NCI-H1417 treated with DMSO at 0.1 percent for 48 hours (cell line): ENCODE results near the gene H19.

Source experiments
- DNase-seq: peaks from one replicate; lab custom pipeline; 2025; lab: John Stamatoyannopoulos, UW

Gene H19

DNA sequence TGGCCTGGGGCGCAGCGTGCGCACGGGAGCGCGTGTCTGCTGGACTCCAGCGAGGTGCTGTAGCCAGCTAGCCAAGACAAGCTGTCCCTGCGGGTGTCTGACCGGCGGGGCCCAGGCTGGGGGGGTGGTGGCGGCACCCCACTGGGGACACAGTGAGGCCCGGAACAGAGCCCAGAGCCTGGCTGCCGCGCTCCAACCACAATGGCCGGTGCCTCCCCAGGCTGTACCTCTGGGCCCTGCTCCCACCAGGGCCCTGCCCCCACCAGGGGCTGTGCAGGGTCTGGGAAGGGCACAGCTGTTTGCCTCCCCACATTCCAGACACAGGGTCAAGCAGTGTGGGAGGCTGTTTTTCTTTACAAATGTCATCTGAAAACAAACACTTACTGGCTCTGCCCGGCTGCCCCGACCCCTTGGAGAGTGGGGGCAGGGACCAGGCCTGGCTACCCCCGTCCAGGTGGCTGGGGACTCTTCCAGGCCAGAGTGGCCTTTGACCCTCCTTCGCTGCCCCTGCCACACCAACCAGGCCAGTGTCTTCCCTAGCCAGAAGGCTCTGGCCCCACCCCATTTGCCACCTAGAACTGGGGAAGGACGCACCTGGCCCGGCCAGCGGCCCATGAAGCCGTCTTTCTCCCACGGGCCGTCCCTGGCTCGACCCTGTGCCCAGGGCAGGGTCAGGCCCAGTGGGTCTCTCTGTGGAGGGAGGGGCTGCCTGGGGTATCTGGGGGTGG, 14.6 kb downstream of the H19 start:
- no peak for DNase-seq

DNA sequence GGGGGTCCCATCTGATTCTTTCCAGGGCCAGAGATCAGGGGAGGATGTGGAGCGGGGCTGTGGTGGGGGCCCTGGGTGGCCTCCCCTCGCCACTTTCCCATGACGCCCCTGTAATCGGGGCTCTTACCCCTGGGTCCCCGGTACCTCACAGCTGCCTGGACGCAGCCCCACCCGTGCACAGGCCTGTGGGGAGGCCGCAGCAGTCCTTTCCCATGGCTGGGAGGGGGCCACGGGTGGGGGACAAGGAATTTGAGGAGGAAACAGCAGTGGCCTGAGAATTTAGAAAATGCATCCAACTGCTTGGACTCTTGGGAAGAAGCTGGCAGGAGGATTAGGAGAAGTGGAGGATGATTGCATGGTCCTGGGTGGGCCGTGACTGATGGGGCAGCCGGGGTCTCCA, 18.0 kb downstream of the H19 start:
- DNase-seq = no peak

DNA sequence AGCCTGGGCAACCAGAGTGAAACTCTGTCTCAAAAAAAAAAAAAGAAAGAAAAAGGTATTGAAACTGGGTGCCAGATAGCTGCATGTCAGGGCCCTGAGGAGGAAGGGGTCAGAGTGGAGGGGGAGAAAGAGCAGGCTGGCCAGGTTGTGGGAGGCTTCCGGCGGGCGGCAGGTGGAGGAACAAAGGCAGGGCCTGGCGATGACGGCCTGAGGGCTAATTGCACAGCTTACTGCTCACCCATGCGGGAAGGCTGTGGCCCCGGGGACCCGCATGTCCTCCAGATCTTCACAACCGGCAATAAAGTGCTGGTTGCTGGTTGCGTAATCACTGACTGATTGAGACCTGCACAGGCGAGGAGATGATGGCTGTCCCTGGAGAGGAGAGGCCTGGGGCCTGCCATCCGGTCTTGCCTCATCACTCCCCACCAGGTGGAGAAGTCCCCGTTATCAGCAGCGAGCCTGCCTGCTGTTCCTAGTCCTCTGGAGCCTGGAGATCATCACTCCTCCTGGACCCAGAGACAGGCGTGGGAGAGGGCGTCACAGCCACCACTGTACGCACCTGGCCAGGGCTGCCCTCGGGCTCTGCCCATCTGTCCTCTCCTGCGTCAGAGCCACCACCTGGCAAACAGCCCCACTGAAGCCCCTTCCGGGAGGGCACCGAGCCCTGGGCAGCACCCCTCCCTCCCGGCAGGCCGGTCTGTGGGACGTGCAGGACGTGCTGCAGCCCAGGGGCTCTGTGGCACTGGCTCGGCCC, 18.7 kb downstream of the H19 start:
- DNase-seq = no peak

DNA sequence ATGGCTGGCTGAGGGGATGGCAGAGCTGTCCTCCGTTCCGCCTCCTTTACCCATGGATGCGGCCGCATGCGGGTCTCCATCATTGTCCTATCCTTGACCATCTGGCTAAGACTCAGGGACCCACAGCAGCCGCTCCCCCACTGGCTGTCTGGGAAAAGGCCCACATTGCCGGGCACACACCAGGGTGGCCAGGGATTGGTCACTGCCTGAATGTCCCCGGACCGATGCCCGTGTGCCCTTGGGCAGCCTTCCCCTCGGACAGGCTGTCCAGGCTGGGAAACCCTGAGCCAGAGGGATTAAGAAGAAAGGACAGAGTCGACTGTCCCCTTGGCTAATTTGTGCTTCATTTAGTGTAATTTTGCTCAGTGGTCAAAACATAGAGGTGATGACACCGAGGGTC, 22.5 kb downstream of the H19 start:
- DNase-seq = no peak

DNA sequence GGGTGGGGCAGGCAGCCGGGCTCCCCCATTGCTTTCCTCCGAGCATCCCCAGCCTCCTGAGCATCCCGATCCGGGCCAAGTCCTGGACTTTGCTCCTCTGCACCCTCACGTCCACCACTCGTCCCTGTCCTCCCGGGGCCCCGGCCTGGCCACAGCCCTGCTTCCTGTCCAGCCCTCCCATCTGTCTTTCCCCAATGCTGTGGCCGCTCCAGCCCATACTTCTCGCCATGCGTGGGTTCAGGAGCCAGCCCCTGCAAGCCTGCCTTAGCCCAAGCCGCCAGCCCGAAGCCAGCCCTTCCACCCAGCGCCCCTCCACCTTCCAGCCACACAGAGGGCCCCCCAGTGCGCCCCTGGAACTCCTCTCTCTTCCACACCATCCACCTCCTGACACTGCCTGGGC, 26.7 kb downstream of the H19 start:
- no peak for DNase-seq

DNA sequence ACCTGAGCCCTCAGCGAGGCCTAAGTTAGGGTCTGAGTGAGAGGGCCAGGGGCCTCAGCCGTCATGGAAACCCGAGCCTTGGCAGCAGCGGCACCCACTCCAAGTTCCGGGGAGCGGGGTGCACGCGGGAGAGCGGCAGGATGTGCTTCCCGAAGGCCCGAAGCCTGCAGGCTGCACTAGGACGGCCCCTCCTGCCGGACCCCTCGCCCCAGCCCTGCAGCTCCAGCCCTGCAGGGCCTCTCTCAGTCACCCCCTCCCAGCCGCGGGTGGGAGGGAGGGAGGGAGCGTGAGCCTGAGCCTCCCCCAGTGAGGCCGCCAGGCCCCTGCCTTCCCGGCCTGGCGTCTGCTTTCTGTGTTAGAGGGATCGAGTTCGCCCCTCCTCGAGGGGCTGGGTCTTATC, 27.9 kb downstream of the H19 start:
- DNase-seq = no peak

DNA sequence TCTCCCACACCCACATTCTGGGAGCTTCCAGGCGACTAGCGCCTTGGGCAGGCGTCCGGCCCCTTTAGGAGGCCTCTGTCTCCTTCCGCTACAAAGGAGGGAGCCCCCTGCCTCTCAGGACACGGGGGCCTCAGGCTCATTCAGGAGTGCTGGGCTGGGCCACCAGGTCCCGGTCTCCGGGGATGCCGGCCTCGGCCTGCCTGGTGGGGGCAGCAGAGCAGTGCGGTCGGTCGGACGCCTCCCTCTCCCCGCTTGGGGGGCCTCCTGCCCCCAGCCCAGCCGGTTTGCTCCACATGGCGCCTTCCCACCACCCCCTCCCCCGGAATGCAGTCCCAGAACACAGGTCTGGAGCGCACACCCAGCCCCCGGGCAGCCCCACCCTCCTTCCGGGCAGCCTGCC, 28.6 kb downstream of the H19 start:
- DNase-seq = no peak

DNA sequence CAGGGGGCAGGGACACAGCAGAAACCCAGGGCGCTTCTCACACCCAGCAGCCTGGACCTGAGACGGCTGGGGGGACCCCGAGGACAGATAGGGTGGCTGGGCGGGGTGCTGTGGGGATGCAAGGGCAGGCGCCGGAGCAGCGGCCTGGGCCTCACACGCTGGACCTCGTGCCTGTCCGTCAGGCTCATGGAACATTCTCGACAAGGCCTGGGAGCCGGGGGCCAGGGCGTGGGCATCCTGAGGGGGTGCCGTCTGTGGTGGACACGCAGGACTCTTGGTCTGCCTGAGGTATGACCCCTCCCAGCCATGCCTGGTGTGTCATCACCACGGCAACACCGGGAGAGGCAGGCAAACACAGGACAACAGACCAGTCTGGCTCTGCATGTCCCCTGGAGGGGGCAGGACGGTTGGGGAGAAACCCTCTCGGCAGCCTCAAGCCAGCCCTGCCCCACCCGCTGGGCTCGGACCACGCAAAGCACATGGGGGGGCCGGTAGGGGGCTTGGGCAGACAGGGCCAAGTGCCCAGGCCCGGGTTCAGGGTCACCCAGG, 29.1 kb downstream of the H19 start:
- no peak for DNase-seq

DNA sequence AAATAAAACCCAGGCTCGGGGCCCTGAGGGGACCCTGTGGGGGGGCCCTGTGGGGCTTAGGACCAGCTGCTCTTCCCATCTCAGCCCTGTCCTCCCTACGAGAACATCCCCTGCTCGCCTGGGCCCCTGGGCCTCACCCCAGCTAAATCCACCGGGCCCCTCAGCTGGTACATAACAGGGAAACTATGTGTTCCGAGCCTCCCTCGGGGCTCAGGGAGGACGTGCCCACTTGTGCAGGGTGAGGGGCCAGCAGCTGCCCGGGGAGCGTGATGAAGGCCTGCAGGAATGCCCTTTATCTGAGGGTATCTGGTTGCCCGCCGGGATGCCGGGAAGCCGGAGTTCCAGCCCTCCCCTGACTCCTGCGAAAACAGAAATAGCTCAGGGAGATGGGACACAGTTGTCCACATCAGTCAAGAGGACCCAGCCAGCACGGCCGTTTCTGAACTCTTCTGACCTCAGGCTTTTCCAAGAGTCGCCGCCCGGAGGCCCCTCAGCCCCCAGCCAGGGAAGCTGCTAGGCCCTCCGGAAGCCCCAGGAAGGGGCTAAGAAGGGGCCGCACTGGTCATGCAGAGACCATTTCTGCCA, 29.9 kb downstream of the H19 start:
- DNase-seq = no peak

DNA sequence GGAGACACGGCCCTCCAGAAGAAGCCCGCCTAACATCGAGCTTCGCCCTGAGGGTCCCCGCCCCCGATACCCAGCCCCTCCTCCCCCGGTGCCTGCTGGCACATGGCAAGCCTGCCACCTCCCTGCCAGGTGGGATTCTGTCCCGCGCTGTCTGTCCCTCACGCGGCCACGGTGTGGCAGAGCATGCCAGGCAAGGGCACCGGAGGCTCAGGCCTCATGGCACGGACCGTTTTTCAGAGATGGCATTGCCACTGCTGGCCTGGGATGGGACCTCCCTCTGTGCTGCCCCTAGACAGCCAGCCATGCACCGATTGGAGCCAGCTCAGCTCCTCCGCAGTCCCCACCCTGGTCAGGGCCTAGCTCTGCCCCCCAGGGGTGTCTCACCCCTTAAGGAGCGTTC, 31.1 kb downstream of the H19 start:
- DNase-seq = no peak

DNA sequence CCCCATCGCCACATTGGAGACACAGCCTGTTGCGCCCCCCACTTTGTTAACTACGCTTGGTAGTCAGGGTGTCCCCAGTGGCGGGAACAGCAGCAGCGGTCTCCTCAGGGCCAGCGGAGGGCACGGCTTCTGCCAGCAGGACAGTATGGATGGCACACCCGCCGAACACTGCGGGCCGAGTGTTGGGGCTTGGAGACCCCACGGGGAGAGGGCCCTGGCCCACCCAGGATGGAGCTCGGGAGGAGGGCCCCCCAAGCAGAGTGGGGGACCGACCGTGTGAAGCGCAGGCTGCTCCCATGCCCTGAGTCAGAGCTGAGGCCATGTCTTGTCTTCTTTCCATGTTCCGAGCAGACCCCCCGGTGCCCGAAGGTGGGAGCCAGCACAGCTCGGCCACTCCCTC, 32.7 kb downstream of the H19 start:
- no peak for DNase-seq

DNA sequence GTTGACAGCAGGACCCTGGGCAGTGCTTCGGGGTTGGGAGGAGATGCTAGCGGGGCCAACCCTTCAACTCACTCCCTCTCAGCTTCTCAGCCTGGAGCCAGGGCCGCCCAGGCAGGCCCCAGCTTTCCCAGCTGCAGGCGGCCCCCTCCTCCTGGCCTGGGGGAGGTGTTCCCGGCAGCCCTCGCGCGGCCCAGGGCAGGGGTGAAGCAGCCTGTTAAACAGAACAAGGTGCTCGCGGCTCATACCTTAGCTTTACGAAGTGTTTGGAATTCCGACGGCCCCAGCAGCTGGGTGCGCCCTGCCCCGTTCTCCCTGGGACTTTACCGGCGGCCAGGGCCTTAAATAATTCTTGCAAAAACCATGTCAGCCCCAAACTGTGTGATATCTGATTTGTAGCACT, 33.3 kb downstream of the H19 start:
- no peak for DNase-seq

DNA sequence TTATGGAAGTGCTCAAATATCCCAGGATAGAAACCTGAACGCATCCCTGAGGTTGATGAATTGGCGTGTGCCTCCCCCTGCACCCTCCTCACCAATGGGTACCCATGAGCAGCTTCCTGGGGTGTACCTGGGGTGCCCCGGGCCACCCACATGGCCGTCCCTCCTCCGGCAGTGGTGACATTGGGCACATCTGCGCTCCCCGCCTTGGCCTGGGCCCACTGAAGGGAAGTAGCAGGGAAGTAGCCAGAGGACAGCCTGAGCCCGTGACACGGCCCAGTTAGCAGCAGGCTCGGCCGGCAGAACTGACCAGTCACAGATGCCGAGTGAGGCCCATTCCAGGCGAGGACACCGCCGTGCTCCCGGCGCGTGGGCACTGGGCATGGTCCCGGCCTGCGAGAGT, 33.8 kb downstream of the H19 start:
- no peak for DNase-seq

DNA sequence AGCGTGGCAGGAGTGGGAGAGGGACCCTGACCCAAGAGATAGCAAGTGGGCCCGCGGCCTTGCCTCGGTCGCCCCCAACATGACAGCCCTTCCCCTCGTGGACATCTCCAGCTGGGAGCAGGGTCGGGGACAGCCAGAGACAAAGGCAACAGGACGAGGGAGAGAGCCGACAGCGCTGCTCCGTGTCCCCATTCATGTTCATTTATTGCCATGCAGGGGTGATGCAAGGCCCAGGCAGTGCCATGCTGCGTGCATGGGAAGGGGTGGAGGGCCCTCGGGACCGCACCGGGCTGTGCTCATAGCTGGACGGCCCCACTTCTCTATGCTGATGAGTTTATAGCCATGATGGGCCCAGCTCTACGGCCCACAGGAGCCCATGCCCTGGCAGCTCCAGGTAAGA, 37.9 kb downstream of the H19 start:
- no peak for DNase-seq

DNA sequence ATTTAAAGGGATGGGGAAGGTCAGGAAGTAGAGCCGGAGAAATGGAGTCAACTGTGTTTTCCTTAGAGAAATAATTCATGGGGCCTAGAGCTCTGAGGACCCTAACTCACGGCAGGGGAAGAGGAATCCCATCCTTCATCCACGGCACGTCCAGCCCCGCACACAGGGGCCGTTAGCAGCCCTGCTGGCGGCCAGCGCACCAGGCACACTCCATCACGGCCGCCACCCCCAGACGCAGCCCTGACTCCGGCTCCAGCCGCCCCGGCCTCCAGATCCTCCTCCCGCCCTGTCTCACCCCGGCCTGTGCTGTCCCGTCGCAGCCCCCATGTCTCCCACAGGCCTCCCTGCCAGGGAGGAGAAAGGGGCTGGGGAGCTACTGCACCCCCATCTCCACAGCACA, 39.3 kb downstream of the H19 start:
- no peak for DNase-seq

DNA sequence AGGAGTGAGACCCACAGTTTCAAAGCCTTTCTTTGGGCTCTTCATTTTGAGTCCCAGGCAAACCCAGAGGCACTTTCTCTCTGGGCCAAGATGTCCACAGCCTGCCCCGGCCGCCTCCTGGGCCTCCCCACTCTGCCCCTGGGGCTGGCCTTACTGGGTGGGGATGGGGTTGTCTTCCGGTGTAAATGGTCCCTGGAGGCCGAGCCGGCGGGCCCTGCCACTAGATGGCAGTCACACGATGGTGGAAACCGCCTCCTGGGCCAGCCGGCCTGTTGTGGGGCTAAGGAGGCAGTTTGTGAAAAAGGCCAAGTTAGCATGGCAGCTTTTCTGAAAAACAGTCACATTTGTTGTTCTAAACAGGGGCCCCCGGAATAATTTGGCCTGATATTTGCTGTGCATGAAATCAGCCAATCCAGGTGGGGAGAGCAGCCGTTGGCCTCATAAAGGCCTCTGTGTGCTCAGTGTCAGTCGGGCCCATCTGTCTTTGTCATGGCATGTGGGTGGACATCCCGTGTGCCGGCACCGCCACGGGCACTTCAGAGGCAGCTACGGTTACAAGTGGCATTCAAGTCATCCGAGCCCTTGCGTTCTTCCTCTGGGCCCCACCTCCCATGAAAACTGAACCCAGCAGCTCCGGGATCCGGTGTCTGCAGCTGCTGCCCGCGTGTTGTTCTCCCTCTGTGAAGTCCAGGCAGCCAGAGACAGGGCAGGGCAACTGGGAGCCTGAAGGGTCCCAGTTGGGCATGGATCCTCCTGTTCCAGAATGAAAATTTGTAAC, 44.0 kb downstream of the H19 start:
- no peak for DNase-seq

DNA sequence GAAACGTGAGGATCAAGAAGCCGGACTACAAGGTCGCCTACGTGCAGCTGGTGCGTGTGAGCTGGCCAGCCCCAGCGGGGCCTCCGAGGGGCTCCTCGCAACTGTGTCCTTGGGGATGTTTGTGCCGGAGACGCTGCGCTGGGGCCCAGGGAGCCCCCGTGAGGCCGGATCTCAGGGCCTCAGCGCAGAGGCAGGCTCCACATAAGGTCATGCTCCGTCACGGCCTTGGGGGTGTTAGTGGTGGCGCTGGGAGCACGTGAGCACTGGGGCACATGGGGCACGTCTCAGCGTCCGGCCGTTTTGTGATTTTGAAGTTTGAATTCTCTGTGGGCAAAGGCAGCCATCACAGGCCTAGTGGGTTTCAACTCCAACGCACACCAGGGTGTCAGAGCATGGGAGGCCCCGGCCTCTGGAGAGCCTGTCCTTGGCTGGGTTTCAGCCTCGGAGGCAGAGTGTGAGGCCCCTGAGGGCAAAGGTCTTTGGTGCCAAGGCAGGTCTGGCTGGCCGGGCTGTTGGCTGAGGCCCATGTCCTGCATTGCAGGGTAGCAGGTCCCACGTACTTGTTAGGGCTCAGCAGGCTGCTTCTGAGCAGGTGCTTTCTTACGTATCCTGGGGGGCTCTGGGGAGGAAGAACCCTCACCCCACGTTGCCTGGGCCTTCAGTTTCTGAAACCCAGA, 44.7 kb downstream of the H19 start:
- DNase-seq = no peak

DNA sequence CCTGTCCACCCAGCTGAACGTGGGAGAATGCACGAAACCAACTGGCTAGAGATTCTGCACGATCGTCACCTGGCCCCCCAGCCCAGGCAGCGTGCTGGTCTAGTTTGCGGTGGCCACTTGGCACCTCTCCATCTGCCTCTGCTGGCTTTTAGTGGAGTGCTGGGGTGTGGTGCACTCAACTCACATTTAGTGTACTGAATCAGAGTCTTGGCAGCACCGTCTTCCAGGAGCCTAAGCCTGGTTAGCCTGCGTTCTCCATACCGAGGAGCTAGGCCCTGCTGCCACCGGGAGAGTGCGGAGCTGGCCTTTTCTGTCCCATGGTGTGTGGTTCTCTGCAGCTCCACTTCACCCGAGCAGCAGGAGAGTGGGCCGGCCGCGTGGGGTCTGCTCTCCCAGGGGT, 47.7 kb downstream of the H19 start:
- DNase-seq = no peak

DNA sequence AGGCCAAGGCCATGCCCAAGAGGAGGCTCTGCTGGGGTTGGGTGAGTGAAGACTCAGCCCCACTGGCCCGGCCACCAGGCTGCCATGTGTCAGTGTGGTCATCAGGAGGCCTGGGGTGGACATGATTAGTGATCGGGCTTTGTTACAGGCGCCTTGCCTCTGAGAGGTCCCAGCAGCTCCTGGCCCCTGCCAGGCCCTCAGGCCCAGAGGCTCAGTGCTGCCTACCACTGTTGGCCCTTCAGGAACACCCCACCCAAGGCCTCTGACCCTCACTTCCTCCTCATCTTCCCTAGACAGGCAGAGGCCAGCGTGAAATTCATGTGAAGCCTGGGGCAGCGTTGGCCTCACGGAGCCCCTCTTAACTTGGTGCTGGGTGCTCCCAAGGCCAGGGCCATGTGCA, 48.3 kb downstream of the H19 start:
- DNase-seq = no peak

DNA sequence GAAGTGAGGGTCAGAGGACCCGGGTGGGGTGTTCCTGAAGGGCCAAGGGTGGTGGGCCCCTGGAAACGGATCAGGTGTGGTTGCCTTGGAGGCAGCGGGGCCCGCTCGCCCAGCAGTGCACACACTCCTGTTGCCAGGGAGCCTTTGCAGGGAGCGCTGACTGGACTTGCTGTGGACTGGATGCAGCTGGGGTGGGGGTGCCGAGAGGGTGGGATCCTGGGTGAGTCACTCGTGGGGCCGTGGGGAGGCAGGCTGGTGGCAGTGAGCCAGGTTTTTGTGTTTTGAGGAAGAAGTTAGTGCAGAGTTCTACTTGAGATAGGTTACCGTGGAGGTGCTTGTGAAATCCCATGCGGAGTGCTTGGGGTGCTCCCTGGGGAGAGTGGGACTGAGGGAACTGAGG, 49.3 kb downstream of the H19 start:
- no peak for DNase-seq

DNA sequence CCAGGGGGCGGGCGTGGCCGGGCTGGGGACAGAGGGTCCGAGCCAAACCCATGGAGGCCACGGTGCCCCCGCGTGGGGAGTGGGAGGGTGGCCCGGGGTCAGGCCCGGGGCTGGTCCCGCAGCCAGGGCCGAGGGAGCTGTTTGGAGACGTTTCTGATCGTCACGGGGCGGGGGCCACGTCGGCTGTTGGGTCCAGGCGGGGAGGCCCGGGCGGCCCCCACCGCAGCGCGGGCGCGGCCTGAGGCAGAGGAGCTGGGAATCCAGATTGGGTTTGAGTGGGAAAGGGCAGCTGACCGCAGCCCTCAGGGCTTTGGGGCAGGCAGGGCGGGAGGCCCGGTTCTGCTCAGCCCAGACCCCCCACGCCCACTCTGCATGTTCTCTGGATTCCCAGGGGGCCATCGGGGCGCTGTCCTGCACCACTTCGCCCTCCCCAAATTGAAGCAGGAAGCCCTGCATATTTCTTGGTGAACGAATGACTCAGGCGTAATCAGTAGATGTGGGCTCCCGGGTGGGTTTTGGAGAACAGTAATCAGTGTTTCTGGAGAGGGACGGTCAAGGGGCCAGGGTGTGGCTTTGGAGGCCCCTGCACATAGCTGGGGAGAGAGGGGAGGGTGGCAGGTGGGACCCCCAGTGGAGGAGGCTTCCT, 49.9 kb downstream of the H19 start:
- DNase-seq = no peak
